SK-N-SH (cell line): Measurements from ENCODE around the gene ACSM2A.

ENCODE experiments used
- ELF1 ChIP-seq: IDR thresholded peaks from 2 replicates; pipeline ENCODE4 v1.4.0; 2012
- EZH2phosphoT487 ChIP-seq: fragments of 200-600 bp; sonication (generic); IDR thresholded peaks from 2 replicates; pipeline ENCODE4 v1.6.1; 2017; ENCODE audit warnings: low read depth, mixed run types, mild to moderate bottlenecking, antibody characterized with exemption, moderate library complexity, borderline replicate concordance
- RAD21 ChIP-seq: IDR thresholded peaks from 2 replicates; pipeline ENCODE4 v1.6.1; 2012; ENCODE audit warnings: mild to moderate bottlenecking, low read length
- SMC3 ChIP-seq: IDR thresholded peaks from 2 replicates; pipeline ENCODE4 v1.6.1; 2012; ENCODE audit warnings: low read depth, low read length, improper control_type of control experiment
- TAF1 ChIP-seq: IDR thresholded peaks from 2 replicates; pipeline ENCODE4 v1.6.1; 2012; ENCODE audit warnings: low read depth, mild to moderate bottlenecking, low read length, moderate library complexity, borderline replicate concordance
- TF ChIP-seq, protein P1 (sequence below): fragments of 200-600 bp; sonication (generic); IDR thresholded peaks from 2 replicates; pipeline ENCODE4 v1.6.1; 2017; ENCODE audit warnings: antibody characterized with exemption, mild to moderate bottlenecking, moderate library complexity
- TF ChIP-seq, protein P2 (sequence below): IDR thresholded peaks from 2 replicates; pipeline ENCODE4 v1.4.0; 2012; ENCODE audit warnings: low read depth, borderline replicate concordance
- TF ChIP-seq, protein P3 (sequence below): IDR thresholded peaks from 2 replicates; pipeline ENCODE4 v1.4.0; 2012; ENCODE audit warnings: low read depth

DNA sequence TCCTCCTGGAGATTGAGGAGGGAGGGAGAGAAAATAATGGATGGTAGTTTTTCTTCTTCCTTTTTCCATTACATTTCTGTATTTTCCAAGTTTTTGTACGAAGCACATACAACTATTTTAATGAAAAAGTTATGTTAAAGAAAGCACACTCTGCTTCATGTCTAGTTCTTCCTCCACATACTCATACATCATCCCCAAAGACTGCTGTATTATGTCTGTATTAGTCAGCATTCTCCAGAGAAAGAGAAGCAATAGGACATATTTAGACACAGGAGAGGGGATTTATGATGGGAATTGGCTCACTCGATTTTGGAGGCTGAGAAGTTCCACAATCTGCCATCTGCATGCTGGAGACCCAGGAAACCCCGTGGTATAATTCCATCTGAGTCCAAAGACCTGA is 10.1 kb upstream of the ACSM2A start:
- TF ChIP-seq, protein P1, sequence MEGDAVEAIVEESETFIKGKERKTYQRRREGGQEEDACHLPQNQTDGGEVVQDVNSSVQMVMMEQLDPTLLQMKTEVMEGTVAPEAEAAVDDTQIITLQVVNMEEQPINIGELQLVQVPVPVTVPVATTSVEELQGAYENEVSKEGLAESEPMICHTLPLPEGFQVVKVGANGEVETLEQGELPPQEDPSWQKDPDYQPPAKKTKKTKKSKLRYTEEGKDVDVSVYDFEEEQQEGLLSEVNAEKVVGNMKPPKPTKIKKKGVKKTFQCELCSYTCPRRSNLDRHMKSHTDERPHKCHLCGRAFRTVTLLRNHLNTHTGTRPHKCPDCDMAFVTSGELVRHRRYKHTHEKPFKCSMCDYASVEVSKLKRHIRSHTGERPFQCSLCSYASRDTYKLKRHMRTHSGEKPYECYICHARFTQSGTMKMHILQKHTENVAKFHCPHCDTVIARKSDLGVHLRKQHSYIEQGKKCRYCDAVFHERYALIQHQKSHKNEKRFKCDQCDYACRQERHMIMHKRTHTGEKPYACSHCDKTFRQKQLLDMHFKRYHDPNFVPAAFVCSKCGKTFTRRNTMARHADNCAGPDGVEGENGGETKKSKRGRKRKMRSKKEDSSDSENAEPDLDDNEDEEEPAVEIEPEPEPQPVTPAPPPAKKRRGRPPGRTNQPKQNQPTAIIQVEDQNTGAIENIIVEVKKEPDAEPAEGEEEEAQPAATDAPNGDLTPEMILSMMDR: no peak
- TF ChIP-seq, protein P2, sequence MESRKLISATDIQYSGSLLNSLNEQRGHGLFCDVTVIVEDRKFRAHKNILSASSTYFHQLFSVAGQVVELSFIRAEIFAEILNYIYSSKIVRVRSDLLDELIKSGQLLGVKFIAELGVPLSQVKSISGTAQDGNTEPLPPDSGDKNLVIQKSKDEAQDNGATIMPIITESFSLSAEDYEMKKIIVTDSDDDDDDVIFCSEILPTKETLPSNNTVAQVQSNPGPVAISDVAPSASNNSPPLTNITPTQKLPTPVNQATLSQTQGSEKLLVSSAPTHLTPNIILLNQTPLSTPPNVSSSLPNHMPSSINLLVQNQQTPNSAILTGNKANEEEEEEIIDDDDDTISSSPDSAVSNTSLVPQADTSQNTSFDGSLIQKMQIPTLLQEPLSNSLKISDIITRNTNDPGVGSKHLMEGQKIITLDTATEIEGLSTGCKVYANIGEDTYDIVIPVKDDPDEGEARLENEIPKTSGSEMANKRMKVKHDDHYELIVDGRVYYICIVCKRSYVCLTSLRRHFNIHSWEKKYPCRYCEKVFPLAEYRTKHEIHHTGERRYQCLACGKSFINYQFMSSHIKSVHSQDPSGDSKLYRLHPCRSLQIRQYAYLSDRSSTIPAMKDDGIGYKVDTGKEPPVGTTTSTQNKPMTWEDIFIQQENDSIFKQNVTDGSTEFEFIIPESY: no peak
- TF ChIP-seq SMC3 (no peak), TAF1 (no peak), RAD21 (no peak), ELF1 (no peak), EZH2phosphoT487 (no peak)
- TF ChIP-seq, protein P3, sequence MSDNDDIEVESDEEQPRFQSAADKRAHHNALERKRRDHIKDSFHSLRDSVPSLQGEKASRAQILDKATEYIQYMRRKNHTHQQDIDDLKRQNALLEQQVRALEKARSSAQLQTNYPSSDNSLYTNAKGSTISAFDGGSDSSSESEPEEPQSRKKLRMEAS: no peak
